OCI-LY7 (cell line): ENCODE data around the gene MRI1.

Experiments
- EZH2phosphoT487 ChIP-seq: fragments of 200-600 bp; sonication (generic); IDR thresholded peaks from 2 replicates; pipeline ENCODE4 v1.6.1; 2018; ENCODE audit warnings: low read depth, borderline replicate concordance, mild to moderate bottlenecking, mixed run types, antibody characterized with exemption, low read length, moderate library complexity, mixed read lengths
- TF ChIP-seq, protein P1 (sequence below): fragments of 200-600 bp; sonication (generic); conservative IDR thresholded peaks from 2 replicates; pipeline ENCODE4 v1.5.1; 2014; ENCODE audit warnings: mild to moderate bottlenecking, antibody characterized with exemption, low read length, moderate library complexity, mixed read lengths

DNA sequence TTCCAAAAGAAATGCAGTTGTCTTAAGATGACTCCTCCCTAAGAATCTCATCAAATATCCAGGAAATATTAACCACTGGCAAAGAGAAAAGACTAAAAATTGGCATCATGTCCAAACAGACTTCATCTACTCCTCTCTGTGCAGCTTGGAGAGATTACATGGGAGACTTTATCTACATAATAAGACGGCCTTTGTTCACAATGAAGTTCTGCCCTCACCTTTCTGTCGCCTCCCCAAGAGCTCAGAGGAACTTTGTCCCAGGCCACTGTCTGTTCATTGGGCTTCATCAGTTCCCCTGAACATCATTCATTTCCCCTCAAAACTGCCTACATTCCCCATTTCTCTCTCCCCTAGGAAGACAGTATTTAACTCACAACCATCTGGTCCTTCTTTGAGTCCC is 22.4 kb upstream of the MRI1 start:
- TF ChIP-seq, protein P1, sequence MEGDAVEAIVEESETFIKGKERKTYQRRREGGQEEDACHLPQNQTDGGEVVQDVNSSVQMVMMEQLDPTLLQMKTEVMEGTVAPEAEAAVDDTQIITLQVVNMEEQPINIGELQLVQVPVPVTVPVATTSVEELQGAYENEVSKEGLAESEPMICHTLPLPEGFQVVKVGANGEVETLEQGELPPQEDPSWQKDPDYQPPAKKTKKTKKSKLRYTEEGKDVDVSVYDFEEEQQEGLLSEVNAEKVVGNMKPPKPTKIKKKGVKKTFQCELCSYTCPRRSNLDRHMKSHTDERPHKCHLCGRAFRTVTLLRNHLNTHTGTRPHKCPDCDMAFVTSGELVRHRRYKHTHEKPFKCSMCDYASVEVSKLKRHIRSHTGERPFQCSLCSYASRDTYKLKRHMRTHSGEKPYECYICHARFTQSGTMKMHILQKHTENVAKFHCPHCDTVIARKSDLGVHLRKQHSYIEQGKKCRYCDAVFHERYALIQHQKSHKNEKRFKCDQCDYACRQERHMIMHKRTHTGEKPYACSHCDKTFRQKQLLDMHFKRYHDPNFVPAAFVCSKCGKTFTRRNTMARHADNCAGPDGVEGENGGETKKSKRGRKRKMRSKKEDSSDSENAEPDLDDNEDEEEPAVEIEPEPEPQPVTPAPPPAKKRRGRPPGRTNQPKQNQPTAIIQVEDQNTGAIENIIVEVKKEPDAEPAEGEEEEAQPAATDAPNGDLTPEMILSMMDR = no peak
- TF ChIP-seq EZH2phosphoT487 = no peak
